ENCODE data around the gene CXCL5.

CXCL5 gene

DNA sequence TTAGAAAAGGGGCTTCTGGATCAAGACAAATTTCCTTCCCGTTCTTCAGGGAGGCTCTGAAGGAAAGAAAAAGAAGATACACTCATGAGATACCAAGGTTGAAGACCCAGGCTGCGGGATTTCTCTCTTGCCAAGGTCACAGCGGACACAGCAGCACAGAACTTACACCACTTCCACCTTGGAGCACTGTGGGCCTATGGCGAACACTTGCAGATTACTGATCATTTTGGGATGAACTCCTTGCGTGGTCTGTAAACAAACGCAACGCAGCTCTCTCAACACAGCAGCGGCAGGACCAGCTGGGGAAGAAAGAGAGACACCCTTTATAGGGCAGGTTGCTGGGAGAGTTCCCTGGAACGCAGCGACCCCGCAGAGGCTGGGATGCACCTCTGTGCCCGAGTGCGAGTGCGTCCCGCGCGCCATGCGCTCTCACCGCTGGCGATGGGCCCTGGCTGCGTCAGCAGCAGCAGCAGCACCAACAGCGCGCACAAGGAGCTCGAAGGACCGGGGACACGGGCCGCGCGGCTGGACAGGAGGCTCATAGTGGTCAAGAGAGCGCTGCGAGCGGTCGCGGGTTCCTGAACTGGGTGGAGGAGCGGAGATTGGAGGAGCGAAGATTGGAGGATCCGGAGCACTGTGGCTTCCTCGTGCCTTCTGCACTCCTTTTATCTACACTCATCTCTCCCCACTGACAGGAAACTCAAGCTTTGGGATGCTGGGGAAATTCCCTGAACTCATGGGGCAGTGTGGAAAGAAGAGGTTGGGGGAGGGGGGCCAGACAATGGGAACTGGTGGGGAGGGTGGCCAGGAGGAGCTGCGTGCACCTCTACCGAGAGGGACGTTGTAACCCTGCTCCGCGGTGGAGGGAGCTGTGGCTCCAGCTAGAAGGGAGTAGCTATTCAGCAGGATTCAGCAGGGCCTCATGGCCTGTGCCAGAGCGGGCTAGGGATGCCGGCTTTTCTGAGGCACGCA is at the start of gene CXCL5:
Gene CXCL5, minus strand, starts transcription at position 638 of the 972 bp plus-strand sequence. Its CDS starts 96 bp downstream, at position 542.
- DNase-seq: no peak

DNA sequence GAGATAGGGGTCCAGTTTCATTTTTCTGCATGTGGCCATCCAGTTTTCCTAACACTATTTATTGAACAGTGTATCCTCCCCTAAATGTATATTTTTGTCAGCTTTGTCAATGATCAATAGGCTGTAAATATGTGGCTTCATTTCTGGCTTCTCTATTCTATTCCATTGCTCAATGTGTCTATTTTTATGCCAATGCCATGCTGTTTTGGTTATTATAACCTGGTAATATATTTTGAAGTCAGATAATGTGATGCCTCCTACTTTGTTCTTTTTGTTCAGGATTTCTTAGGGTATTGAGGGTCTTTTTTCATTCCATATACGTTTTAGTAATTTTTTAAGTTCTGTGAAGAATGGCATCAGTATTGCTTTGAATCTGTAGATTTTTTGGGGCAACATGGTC is 48.7 kb upstream of the CXCL5 start:
- DNase-seq: no peak

DNA sequence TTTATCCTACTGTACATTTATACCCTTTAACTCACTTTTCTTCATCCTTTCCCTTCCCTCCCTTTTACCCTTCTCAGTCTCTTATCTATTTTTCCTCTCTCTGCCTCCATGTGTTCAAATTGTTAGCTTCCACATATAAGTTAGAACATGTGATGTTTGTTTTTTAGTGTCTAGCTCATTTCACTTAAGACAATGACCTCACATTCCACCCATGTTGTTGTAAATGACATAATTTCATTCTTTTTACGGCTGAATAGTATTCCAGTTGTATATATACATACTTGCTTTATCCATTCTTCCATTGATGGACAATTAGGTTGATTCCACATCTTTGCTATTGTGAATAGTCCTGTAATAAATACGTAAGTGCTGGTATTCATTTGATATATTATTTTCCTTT is 47.3 kb upstream of the CXCL5 start:
- DNase-seq: no peak

DNA sequence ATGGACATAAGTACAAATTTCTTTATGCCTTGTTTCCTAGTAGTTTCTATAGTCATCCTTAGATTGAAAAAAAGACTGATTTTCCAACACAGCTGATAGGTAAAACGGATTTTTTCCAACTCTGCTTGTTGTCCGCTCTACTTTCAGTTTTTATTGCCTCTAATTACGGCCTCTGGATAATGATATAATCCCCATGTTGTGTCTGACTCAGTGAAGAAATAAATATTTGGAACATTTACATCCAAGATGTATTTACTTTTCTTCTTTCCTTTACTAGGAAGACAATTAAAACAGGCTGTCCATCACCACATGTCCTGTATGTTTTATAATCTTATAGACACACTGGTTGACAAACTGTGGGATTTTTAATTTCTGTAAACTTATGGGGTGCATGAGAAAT is 46.8 kb upstream of the CXCL5 start:
- no peak for DNase-seq

DNA sequence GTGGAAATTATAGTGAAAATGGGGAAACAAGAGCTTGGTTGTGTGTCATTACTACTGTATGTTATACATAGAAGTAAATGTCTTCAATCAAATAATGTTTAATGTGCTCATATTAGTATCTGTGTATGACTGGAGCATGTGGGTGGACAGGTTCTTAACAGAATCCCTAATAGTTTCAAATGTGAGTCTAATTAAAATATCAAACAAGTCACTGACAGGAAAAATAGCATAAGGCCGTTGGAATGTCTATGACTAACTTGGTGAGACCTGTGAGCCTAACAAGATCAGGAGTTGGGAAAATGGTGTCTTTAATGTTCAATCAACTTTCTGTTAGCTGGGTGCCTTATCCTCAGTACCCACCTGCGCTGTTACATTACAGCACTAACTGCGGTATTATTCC is 46.2 kb upstream of the CXCL5 start:
- DNase-seq: no peak

DNA sequence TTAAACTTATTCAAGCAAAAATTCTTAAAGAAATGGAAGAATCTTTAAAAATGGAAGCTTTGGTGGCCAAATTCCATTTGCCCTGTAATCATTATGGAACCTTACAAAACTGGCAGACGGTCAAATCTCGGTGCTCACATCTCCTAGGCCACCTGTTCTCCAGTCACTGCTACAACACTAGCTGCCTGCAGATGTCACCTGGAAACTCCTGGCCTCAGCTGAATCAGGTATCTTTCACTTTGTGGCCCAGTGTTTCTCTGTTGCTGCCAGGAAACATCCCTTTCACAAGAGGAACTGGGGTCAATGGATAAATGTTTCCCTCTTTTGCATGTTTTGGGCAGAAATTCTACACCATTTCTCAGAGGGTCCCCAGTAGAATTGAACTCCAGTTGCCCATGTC is 44.2 kb upstream of the CXCL5 start:
- DNase-seq: no peak

DNA sequence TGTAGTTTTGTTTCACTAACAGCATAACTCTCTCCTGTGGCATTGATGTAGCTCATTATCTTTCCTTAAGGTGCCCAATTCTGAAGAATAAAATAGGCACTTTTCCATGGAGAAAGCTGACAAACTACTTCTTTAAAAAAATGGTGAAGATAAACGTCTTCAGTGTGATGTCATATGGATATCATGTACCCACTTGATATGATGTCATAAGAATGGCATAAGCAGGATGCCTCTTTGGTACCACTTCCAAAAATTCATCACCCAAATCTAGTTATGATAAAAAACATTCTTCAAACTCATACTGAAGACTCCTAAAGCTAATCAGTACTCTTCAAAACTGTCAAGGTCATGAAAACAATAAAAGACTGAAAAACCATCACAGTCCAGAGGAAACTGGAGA is 42.9 kb upstream of the CXCL5 start:
- DNase-seq: no peak

DNA sequence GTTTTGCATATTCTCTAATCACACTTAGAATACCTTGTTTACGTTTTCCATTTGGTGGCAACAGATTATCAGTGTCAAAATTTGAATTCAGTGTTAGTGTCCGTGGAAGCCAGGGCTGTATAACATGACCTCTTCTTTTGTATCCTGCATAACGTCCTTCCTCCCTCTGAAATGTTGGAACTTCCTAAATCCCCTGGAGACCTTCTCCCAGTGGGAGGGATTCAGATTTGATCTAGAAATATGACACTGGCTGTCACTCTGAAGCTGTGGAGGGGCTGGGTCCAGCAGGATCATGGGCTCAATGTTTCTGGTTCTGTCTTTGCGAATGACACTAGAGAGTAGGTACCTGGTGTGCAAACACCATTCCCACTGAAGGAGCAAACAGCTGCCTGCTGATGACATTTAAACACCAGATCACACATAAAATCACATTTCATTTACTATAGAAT is 40.9 kb upstream of the CXCL5 start:
- DNase-seq: no peak

DNA sequence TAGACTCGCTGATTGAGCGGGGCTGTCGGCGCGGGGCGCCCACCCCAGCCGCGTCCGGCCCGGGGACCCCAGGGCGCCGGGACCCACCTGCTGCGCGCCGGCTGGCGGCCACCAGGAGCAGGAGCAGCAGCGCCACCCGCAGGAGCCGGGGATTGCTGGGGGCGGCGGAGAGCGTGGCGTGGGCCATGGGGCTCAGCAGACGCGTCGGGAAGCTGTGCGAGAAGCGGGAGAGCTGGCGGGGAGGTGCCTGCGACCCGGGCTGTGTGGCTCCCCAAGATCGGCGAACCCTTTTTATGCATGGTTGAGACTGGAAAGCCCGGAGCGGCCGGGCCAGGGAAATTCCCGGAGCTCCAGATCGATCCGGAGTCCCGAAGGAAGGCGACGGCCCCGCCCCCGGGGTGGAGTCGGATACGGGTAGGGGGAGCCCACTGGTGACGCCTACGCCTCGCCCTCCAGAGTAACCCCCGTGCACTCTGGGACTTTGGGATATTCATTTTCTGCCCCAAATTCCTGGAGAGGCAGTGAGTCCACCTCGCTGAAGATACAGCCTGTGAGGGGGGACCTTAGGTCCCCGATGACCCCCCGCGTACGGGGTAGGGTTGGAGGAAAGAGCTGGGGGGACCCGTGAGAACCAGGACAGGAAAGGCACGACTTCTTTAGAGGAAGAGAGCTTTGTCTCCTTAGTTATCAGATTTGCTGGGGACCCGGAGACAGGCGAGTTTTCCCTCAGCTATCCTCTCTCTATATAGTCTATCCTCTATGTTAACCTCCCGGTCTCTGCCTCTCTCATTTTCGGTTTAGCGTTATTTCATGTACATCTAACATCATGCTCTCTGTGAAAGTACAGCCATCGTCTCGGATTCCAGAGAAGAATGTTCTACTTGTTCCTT is 40.2 kb upstream of the CXCL5 start, which contains the start of gene CXCL3:
Gene CXCL3, minus strand, starts transcription at position 265 of the 890 bp plus-strand sequence. Its CDS starts 78 bp downstream, at position 187.
- DNase-seq: no peak

DNA sequence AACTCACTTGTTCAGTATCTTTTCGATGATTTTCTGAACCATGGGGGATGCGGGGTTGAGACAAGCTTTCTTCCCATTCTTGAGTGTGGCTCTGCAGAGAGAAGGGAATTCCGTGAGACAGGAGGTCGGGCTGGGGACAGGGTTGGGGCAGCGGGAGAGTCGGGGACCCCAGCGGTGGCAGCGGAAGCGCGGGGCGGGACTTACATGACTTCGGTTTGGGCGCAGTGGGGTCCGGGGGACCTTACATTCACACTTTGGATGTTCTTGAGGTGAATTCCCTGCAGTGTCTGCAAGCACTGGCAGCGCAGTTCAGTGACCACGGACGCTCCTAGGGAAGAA is 39.6 kb upstream of the CXCL5 start:
- DNase-seq: no peak

DNA sequence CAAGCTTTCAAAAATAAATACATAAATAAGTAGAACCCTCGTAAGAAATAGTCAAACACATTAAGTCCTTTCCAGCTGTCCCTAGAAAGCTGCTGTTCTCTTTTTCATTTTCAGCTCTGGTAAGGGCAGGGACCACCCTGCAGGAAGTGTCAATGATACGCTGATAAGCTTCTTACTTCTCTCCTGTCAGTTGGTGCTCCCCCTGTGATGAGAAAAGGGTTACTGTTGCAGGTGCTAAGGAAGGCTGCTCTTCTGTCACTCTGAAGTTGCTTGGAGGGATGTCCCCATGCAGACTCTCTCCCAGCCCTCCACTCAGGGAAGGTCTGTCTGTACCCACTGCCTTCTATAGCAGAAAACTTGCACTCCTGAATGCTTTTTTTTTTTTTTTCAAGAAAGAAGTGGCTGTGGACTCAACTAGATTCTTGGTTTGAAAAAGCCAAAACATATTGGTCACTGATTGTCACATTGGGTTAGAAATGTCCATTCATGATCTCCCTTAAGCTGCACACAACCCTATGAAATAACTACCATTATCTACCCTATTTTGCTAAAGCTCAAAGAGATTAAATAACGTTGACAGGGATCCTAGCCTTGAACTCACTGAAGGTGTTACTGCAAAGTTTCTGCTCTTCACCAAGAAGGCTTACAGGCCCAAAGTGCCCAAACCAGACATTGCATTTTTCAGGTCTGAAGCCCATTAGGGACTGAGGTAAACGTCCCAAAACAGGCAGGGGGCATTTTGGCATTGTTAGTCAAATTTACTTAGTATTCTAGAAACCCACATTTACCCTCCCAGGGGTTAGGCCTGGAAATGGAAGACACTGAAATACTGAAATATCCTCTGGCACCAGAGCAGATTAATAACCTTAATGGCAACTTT is 38.8 kb upstream of the CXCL5 start:
- no peak for DNase-seq

DNA sequence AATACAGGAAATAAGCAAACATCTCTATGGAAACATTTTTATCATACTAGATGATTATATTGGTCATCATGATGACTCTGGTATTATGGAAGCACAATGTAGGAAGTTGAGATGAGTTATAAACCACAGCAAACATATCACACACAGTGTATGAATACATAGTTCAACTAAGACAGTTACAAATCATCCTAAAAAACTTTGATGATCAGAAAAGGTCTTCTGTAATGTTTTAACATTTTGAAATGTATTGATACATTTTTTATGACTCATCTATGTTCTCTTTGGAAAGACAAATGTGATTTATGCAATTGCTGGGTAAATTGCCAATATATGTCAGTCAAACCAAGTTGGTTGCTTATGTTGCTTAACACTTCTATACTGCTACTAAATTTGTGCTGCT is 35.3 kb upstream of the CXCL5 start:
- no peak for DNase-seq

DNA sequence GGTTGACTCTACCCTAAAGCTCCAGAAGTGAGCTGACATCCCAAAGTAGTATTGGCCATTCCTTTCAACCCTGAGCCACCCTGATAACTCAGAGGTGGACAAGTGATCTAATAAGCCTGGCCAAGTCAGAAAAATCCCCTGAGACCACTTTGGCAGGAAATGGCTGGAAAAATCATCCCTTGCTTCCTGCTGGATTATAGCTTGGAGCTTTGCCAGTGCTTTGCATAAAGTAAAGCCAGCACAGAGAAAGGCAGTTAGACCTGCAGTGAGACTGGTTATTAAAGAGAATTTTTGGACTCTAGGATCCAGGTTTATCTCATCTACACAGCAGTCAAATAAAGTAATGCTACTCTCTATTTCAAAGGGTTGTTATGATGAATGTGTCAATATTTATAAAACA is 33.6 kb upstream of the CXCL5 start:
- DNase-seq: no peak

DNA sequence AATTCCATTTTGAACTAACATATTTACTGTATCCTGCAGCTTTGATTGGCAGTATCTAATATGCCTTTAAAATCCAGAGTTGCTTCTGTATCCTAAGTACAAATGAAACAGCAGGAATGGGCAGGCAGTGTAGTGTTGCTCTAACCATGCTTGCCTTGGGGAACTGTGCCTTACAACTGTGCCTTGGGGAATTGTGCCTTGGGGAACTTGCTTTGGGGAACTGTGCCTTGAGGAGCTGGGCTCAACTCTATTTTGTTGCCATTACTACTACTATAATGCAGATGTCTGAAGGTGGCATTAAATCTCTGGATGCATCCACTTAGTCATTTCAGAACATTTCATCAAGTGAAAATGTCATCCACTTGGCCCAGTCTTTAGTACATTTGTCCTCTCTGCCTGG is 33.1 kb upstream of the CXCL5 start:
- no peak for DNase-seq

DNA sequence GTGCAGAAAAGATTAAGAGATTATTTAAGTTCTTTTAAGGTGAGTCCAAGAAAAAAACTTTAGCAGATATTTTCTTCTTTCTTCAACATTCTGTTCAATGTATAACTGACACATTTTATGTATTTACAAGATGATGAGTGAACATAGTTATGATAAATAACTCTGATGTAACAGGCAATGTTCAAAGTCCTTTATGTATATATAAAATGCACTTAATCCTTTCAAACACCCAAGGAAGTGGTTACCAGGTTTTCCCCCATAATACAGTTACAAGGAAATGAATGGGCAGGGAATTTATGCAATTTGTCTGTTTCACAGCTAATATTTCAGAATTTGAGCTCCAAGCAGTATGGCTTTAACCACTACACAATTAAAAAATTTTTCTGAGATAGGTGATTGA is 31.8 kb upstream of the CXCL5 start:
- DNase-seq: no peak

DNA sequence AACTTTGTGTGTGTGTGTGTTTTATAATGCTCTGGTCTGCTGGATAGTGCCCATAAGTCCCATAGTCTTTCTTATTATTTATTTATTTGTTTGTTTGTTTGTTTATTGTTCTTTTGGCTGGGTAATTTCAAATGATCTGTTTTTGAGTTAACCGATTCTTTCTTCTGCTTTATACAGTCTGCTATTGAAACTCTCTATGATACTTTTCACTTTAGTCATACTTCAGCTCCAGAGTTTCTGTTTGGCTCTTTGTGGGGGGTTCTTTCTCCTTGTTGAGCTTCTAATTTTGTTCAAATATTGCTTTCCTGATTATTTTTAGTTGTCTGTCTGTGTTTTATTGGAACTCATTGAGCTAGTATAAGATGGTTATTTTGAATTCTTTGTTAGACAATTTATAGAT is 30.0 kb upstream of the CXCL5 start:
- DNase-seq: no peak

DNA sequence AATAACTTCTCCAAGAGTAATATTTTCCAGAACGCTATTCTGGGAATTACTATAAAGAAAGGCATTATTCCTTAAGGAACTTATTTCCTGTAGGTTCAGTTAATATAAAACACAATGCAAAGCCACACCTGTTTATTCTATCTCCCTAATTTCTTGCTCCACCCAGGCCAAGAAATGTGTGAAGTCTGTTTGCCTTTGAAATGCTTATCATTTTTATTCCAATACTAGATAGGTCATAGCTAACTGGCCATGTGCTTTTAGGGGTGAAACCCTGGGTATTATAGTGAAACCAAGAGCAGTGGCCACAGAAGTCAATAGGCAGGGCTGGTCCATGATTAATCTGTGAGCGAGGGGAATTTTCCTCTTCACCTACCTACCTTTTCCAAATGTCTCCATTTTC is 25.2 kb upstream of the CXCL5 start:
- no peak for DNase-seq

DNA sequence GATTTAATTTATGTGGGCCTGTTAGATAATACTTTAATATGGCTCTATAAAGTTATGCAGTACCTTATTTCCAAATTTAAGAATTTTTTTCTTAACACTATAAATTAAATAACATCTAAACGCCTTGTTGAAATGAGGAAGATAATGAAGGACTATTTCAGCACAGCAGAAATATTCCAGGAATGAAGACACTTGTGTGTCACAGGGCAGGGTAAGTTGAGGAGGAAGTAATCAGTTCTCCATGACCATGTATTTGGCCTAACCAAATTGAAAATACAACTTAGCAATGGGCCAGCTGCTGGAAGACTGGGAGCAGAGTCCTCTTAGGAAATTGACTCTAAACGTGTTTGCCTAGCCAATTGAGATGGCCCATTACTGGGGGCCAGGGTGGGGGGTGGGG is 23.1 kb upstream of the CXCL5 start:
- DNase-seq: no peak

DNA sequence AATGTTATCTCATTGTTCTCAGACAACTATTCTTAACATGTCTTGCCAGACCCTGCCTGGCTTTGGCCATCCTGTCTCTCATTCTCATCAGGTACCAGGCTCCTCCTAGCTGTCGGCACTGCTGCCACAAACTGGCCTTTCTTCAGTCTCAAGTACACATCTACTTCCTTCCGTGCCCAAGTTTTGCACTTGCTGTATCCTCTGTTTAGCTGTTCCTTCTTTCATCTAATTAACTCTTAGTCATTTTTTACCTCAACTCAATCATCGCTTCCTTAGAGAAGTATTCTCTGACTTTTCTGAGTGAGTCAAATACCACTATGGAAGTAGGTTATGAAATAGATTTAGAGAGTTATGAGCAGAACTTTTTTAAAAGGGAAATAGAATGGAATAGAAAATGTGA is 20.3 kb upstream of the CXCL5 start:
- DNase-seq: no peak

DNA sequence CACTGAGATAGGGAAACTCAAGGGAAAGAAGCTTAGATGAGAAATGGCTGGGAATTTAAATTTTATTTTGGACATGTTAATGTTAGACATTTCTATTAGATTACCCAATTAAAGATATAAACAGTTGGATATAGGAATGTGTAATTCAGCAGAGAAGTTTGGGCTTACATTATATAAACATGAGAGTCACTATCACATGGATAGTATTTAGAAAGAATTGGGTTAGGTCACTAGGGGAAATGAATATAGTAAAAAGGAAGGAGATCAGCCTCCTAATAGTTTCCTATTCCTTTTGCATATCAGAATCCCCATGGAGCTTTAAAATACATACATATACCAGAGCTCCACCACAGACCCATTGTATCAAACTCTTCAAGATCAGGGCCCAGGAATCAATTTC is 19.6 kb upstream of the CXCL5 start:
- no peak for DNase-seq

DNA sequence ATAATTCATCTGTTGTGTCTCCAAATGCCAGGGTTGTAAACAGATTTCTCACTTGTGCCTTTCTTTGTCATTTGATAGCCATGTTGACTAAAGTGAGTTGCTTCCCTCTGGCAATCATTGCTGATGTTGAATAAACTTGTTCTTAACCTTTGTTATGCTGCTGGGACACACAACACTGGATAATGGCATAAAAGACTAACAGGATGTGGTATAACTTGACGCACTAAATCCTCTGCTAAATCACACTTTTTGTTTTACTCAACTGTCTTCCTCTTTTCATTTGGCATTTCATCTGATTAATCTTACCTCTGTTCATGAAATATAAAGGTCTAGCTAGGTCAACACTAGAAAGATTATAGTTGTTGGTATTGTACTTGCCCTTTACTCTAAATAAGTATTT is 17.6 kb upstream of the CXCL5 start:
- no peak for DNase-seq

DNA sequence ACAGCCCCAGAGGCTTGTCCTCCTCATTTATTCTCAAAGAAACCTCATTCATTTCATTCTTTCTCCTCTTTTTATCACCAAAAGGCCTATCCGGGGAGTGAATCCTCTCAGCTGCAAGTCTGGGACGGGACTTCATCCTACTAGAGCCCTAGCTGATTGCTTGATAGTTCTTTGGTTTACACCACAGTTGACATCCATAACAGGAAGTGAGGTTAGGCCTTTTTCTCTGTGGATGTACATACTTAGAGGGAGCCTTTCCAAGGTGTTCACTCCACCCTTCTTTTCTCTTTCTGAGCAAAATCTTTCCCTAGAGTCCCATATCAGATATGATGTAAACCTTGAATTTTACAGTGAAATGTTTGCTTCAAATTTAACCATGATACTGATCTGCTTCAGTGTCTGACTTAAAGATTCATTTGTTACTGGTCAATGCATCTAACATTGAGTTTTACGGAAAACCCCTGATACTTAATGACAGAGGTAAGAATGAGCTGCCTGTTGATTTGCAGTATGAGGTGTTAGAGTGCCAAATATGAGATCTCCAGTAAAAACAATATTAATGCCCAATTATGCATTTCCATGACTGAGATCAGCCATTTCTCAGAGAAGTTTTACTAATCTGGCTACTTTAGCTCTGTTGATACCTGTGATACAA is 16.8 kb upstream of the CXCL5 start:
- no peak for DNase-seq

Measured in NCI-H1436 (cell line).